HG02571 (cell line): ENCODE measurements around the gene FYN.
"Not testable (repeated sequence)": the region's sequence is repeated elsewhere in the genome, so short reads cannot be mapped to it uniquely, and the experiment has no call there.

Experiments used
- ATAC-seq: cut with Tn5 transposase; IDR thresholded peaks from one replicate; pipeline ENCODE4 v1.9.1; 2021; ENCODE audit warnings: mild to moderate bottlenecking, moderate library complexity; ENCODE audit not compliant: unreplicated experiment

FYN gene

DNA sequence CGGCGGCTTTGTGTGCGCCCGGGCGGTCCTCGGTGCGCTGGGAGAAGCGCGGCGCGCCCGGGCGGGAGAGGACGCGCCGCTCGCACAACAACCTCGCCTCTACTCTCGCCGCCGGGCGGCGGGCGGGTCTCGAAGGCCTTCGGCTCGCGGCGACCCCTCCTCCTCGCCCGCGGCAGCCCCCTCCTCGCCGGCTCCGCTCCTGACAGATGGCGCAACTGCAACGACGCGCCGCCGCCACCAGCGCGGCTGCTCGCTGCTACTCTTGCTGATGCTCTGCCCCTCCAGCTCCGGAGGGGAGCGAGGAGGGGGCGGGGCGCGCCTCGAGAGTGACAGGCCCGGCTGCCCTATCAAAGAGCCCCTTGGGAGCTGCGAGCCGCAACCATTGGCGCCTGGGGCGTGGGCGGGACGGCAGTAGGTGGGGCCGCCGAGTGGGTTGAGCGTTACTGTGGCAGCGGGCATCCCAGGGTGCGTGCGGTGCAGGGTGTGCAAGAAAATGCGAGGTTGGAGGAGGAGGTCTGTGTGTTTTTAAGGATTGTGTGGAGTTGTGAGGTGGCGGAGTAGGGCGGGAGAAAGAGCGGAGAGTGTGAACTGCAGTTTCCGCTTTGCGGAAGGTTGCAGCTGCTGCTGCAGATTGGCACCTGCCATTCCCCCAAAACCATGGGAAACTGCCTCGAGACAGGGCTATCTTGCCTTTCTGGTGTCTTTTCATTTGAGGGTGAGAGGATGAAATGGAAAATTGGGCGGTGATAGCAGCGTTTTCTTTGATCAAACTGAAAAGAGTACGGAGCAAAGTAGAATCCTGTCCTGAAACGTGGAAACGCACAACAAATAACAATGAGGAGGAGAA is at the start of gene FYN:
Gene FYN, minus strand, starts transcription at position 275 of the 847 bp plus-strand sequence. CDS start 153,401 bp downstream, outside the sequence.
- peak; percentile 98 for ATAC-seq

DNA sequence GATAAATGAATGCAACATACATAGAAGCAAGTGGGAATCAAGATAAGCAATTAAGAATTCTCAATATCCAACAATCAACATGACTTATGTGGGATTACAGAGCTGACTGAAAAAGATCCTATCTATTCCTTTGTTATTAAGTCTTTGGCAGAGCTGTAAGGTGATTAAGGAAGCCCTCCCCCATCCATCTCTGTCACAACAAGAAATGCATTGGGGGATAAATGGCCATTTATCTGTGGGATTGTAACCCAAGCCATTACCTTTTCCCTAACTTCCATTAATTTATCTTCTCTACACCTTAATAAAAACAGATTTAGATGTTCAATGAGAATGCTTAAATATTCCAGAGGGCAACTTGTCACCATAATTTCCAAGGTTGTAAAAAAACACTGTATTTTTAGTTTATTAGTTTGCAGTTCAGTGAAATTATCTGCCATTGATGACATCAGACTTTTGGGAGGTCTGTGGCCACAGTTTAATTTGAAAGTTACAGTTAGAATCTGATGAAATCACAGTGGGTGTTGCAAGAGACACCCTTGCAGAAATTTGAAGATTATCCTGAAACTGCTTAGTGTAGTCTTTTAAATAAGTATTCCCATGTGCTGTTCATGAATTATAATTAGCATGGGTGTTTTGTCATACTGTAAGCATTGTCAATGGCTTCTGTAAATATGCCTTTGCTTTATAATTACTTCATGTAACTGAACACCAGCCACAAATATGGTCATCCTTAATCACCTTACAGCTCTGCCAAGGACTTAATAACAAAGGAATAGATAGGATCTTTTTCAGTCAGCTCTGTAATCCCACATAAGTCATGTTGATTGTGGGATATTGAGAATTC is 49.4 kb upstream of the FYN start:
- no peak for ATAC-seq

DNA sequence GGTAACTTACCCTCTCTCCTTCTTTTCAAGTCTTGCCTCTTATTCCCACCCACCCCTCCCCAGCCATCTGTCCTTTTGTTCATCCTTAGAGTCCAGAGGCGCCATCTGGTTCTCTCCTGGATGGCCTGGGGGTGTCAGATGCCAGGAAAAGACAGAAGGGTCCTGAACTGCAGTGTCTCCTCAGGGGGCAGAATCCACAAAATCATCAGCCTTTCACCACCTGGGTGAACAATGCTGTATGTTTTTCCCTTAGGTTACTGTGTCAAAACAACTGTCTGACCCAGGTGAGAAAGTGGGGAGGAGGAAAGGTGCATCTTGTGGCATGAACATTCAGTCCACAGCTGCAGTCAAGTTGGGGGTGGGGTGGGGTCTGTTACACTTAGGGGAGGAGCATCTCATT is 47.9 kb upstream of the FYN start:
- ATAC-seq, result no peak

DNA sequence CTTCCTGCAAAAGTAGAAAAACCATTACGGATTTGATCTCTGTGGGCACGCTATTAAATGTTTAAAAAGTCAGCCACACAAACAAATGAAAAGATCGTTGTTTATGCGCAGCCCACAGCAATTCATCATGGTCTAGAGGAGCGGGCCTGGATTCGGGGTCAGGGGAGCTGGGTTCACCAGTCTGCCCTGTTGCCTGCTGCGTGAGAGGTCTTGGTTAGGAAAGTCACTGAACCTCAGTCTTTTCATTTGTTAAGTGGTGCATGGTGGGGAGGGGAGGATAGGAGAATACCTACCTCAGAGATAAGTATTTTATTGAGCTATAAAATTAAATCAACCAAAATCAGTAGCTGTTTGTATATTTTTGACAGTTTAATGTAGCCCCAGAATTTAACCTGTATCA is 47.3 kb upstream of the FYN start:
- ATAC-seq, result no peak

DNA sequence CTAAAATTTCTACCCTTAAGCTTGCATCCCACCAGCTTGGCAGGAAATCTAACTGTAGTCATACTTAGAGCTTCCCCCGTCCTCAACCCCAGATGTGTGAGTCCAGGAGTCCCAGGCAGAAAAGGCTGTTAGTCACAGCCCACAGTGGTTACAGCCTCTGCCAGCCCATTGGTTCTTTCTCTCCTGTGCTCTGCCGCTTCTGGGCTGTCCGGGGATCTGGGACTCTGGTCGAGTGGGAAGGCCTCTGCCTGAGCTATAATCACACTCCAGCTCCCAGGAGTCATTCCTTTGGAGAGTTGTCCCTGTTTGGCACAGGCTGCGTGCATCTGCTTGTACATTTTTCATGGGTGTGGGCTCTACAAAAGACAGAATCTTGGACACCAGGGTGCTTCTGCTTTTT is 45.6 kb upstream of the FYN start:
- ATAC-seq, result no peak

DNA sequence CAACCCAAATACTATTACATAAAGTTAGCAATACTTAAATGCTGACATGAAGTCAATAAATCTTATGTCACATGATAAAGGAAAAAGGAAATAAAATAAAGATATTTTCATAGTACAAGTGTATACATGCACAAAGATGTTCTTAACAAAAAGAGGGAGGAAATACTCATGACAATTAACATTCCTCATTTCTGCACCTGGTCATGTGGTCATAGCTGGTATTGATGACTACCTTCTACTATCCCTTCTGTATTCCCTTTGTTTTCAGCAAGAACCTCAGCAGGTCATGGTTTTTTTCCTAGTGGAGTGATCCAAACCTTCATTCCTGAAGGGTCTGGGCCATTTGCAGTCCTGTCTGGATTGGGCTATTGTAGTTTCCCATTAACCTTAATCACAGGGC is 43.5 kb upstream of the FYN start:
- ATAC-seq, result no peak

DNA sequence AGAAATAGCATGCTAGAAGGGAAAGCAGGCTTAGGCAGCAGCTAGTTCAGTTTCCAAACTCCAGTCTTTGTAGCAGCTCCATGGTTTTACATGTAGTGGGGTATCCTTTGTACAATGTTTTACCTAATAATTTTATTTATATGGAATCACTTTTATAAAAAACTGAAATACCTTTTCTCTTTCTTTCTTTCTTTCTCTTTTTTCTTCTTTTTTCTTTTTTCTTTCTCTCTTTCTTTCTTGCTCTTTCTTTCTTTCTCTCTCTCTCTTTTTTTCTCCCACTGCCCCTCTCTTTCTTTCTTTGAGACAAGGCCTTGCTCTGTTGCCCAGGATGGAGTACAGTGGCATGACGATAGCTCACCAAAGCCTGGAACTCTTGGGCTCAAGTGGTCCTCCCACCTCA is 41.4 kb upstream of the FYN start:
- ATAC-seq, result no peak

DNA sequence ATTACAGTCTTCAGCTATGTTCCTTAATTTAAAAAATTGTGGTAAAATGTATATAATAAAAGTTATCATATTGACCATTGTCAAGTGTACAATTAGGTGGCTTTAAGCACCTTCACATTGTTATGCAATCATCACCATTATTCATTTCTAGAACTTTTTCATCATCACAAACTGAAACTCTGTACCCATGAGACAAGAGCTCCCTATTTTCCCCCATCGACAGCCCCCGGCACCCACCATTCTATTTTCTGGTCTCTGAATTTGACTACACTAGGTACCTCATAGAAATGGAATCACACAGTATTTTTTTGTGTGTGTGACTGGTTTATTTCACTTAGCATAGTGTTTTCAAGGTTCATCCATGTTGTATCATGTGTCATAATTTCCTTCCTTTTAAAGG is 39.7 kb upstream of the FYN start:
- ATAC-seq, result no peak

DNA sequence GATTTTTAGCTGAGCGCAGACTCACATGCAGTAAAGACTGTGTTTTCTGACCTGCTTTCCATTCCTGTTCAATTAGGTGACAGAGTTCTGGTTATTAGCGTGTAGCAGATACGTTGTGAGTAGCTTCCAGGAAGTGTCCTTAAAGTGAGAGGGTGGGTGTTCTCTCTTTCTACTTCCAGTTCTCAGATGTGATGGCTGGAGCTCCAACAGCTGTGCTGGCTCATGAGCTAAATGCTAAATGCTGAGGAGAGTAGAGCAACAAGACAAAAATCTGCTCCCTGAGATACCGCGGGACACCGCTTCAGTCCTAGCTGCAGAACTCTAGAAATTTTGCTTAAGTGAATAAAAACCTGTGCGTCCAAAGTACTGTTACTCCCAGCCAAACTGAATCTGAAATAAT is 38.2 kb upstream of the FYN start:
- no peak for ATAC-seq

DNA sequence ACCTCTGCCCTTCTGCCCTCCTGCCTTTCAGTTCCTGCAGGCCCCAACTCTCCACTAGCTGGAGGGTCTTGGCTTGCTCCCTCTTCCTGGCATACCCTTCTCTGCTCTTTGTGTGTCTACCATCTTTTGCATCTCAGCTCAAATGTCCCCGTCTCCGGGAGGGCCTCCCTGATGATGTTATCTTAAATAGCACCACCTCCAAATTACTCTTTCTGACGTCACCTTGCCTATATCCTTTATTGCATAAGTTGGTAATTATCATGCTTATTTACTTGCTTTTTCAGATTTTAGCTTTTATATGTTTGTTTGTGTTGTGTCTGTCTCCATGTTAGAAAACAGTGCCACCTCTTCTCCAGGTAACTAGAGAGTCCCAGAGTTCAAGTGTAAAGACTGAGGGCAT is 36.0 kb upstream of the FYN start:
- no peak for ATAC-seq

DNA sequence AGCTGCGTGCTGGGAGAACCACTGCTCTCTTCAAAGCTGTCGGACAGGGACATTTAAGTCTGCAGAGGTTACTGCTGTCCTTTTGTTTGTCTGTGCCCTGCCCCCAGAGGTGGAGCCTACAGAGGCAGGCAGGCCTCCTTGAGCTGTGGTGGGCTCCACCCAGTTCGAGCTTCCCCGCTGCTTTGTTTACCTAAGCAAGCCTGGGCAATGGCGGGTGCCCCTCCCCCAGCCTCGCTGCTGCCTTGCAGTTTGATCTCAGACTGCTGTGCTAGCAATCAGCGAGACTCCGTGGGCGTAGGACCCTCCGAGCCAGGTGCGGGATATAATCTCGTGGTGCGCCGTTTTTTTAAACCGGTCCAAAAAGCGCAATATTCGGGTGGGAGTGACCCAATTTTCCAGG is 35.1 kb upstream of the FYN start:
- ATAC-seq, result not testable (repeated sequence)

DNA sequence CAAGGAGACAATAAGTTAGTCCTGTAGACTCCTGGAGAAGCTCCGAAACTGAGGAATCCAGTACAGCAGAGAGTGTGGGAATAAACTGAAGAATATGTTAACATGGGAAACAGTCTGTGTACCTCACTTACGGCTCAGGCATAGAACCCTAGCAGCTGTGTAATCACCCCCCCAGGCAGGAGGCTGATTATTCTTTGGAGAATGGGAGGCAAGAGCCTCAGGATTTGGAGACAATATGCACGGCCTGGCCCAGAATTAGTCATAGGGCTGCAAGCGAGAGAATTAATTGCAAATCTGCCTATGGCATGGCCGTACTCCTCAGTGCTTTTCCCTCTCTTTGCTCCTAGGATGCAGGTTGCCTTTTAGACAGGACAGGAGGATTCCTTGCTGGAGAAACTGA is 27.5 kb upstream of the FYN start:
- ATAC-seq, result no peak

DNA sequence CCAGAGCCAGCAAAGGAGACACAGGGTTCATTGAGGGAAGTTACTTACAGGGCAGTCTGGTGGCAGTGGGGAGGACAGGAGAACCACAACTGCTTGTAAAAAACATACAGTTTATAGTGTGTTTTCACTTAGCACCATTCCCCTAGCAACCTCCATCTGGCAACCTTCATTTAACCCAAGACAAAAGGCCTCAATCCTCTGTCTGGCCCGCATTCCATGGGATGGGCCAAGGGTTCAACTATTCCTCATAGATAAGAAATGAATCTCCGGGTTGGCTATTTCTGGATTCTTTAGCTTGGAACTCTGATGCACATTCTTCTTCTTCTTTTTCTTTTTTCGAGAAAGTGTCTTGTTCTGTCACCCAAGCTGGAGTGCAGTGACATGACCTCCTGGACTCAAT is 26.3 kb upstream of the FYN start:
- no peak for ATAC-seq

DNA sequence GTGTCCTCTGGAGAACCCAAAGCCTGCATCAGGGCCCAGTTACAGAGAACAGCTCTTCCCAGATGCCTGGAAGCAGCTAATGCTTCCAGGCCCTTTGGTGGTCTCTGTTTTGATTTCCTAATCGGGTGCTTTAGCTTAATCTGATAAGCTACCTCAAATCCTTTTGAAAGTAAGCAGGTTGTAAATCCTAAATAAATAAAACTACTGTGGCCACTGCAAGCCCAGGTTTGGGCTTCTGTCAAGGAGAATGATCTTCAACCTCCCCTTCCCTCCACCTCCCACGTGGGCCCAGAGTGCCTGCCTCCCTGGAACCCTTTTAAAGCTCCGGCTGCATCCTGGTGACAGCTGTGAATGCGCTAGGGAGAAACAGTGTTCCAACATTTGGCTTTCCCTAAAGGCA is 25.2 kb upstream of the FYN start:
- ATAC-seq, result no peak

DNA sequence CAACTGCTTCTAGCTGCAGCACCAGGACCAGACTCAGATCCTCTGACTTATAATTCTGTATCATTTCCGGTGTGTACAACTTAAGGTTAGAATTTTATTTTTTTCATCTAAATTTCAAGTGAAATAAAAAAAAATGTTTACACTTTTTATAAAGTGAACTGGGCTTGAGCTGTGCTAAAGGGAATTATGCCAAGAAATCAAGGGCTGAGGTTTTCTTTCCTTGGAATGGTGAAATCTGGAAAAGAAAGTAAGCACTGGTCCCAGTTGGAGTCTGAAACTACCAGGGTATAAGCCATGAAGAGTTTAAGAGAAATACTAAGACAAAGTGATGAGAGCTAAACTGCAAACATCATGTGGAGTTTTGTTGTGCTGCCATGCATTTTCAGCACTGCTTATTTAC is 21.7 kb upstream of the FYN start:
- no peak for ATAC-seq

DNA sequence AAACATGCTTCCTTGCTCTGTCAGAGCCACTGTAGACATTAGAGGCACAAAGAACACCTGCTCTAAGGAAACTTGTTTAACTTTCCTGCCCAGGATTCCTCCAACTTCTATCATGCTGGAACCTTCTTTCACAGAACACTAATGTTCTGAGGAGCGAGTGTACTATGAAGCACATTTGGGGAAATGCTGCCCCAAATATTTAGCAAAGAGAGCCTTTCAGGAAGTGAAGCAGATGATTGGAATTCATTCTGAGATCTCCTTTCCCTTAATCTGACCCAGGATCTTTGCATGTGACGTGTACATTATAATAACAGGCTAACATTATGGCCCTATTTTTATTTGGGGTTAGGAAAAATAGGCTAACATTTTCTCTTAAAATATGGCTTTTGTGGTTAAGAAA is 21.0 kb upstream of the FYN start:
- ATAC-seq, result no peak

DNA sequence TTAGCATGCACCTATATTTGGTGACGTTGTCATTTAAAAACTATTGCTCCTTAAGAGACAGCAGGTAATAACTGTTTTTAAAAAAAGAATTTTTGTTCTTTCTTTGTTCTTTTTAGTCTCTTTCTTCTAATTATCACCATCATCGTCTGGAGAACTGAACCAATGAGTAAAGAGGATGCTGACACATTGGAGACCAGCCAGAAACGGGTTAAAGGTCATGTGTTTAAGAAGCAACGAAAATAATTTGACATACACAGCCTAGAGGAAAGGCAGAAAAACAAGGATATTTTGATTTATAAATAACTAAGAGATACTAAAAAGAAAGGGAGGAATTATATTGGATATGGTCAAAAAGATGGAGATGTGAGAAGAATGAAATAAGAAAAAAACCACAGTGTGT is 19.2 kb upstream of the FYN start:
- ATAC-seq, result no peak

DNA sequence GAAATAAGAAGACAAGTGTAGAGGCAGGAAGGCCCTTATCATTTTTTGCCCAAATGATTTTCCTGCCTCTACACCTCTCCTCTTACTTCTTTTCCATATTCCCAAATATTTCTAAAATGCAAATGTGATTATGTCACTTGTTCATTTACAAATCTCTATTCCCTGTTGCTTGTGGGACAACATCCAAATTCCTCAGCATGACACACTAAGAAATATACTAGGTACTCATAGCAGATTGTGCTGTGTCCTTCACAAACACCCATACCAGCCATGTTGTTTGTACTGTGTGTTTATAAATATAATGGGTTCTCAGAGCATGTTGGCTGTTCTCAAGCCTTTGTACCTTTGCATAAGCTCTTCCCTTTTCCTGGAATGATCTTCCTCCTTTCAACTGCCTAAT is 17.7 kb upstream of the FYN start:
- no peak for ATAC-seq

DNA sequence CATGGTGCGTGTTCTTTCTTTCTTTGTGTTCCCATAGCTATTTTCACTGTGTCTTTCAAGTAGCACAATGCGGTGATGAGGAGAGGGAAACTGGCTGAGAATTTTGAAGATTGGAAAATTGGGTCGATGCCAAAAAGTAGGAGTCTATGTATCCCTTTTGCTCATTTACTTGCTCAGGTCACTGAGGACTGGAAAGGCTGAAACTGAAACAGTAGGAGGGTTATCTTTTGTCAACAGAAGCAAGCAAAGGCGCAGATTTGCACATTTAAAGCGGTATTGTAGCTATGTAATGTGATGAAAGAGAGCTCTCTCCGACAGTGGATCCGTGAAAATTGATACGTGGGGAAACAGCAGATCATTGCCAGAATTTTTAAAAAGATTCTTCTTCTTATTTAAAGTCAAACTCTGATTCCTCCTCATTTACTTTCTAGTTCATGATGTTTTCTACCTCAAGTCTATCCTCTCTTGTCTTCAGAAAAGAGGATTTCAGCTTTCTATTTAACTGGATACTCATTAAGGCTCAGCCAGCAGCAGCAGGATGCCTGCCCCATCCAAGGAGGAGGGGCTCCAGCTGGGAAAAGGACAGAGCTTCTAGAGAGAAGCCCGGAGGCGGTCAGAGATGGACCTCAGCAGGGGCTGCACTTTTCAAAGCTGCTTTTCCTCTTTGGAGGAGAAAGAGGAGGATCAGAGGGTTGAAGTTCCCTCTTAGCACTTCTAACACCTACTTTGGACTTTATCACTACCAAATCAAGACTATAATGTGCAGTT is 15.9 kb upstream of the FYN start:
- ATAC-seq, result no peak

DNA sequence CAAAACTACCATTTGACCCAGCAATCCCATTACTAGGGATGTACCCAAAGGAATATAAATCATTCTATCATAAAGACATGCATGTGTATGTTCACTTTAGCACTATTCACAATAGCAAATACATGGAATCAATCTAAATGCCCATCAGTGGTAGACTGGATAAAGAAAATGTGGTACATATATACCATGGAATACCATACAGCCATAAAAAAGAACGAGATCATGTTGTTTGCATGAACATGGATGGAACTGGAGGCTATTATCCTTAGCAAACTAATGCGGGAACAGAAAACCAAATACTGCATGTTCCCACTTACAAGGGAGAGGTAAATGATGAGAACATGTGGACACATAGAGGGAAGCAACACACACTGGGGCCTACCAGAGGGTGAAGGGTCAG is 13.5 kb upstream of the FYN start:
- ATAC-seq, result not testable (repeated sequence)

DNA sequence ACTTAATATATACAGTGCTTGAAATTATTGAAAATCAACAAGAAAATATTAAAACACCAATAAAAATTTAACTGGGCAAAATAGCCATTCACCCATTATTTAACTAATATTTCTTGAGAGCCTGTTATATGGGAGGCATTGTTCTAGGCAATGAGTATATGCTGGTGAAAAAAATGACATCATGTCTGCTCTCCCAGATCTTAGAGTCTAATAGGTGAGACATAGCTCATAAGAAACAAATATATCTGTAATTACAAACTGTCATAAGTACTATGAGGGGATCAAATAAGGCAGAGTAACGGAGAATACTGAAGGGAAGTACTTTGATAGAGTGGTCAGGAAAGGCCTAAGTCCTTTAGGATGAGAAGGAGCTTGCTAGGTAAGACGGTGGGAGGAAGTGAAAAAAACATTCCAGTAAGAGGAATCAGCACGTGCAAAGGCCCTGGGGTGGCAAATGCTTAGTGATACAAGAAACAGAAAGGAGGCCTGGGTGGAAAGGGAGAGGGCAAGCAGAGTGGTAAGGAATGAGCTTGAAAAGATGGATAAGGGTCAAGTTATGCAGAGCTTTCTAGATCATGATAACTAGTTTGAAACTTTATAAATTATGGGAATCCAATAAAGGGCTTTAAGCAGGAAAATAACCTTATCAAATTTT is 12.2 kb upstream of the FYN start:
- ATAC-seq, result no peak
